Measurements from ENCODE around the gene BHLHE23. TPM values are rescaled to one million over a fixed set of nuclear protein-coding genes. Genes with fewer than 3 reads are reported as not detected.

Gene BHLHE23
- total RNA-seq, 1 experiment from 2014 or later: not detected

DNA sequence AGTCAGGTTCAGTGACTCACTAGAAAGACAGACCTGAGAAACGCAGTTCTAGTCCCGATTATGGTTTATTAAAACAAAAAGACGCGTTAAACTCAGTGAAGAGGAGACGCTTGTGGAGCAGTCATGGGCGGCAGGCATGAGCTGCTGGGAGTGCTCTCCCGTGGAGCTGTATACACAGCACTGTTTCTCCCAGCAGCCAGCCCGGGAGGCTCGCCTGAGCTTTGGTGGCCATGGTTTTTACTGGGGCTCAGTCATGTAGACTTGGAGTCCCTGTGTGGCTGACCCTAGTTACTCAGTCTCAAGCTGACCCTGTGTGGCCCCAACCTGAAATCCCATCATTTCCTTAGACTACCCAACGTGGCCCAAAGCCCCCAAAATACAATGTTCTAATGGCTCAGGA, 41.2 kb upstream of the BHLHE23 start:
- no peak for DNase-seq
- H3K4me1 Mint-ChIP-seq (ENCODE audit: low read depth, unreplicated experiment): no peaks in the 10 kb centered on the region
- H3K27me3 Mint-ChIP-seq (ENCODE audit: unreplicated experiment): peaks cover 92% of the 10 kb centered on the region
- H3K9me3 Mint-ChIP-seq (ENCODE audit: low read depth, unreplicated experiment): no peaks in the 10 kb centered on the region
- H3K27ac Mint-ChIP-seq (ENCODE audit: unreplicated experiment): no peak overlapping the region
- intact Hi-C loops (cut with micrococcal nuclease; ENCODE audit: unreplicated experiment): no loop called here
- CTCF ChIA-PET: interaction anchor here (1.1 kb wide), 2 partner anchors 24 to 39 kb away, joined by 3 to 4 read pairs; no protein-coding TSS in a partner anchor
- H3K36me3 Mint-ChIP-seq (ENCODE audit: insufficient read depth, unreplicated experiment): no peaks in the 10 kb centered on the region
- H3K4me3 Mint-ChIP-seq (ENCODE audit: low read depth, unreplicated experiment): no peak overlapping the region
- TF ChIP-seq, protein P1, sequence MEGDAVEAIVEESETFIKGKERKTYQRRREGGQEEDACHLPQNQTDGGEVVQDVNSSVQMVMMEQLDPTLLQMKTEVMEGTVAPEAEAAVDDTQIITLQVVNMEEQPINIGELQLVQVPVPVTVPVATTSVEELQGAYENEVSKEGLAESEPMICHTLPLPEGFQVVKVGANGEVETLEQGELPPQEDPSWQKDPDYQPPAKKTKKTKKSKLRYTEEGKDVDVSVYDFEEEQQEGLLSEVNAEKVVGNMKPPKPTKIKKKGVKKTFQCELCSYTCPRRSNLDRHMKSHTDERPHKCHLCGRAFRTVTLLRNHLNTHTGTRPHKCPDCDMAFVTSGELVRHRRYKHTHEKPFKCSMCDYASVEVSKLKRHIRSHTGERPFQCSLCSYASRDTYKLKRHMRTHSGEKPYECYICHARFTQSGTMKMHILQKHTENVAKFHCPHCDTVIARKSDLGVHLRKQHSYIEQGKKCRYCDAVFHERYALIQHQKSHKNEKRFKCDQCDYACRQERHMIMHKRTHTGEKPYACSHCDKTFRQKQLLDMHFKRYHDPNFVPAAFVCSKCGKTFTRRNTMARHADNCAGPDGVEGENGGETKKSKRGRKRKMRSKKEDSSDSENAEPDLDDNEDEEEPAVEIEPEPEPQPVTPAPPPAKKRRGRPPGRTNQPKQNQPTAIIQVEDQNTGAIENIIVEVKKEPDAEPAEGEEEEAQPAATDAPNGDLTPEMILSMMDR (IDR thresholded peaks at IDR 0.05; ENCODE audit: unreplicated experiment): no peak
- no TSS peak for BruUV-seq (replicated peaks)

DNA sequence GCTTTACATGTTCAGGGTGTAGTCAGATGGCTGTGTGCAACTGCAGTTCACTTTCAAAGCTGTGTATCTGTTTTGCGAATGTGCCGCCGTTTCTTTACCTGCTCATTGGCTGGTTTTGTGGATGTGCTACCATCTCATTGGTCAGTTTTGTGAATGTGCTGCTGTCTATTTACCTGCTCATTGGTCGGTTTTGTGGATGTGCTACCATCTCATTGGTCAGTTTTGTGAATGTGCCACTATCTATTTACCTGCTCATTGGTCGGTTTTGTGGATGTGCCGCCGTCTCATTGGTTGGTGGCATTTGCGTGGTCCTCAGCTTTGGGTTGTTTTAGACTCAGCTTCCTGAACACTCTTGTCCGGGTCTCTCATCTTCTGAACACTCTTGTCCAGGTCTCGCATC, 40.5 kb upstream of the BHLHE23 start:
- intact Hi-C loops (cut with micrococcal nuclease; ENCODE audit: unreplicated experiment): no loop called here
- H3K36me3 Mint-ChIP-seq (ENCODE audit: insufficient read depth, unreplicated experiment): no peaks in the 10 kb centered on the region
- no peaks in the 10 kb centered on the region for H3K9me3 Mint-ChIP-seq (ENCODE audit: low read depth, unreplicated experiment)
- CTCF ChIA-PET: interaction anchor here (1.1 kb wide), 2 partner anchors 23 to 38 kb away, joined by 3 to 4 read pairs; no protein-coding TSS in a partner anchor
- H3K4me1 Mint-ChIP-seq (ENCODE audit: low read depth, unreplicated experiment): peaks cover 6% of the 10 kb centered on the region
- H3K27ac Mint-ChIP-seq (ENCODE audit: unreplicated experiment): no peak overlapping the region
- BruUV-seq (replicated peaks): no TSS peak
- H3K27me3 Mint-ChIP-seq (ENCODE audit: unreplicated experiment): peaks cover 92% of the 10 kb centered on the region
- no peak for DNase-seq
- TF ChIP-seq, protein P1 (IDR thresholded peaks at IDR 0.05; ENCODE audit: unreplicated experiment): no peak
- H3K4me3 Mint-ChIP-seq (ENCODE audit: low read depth, unreplicated experiment): no peak overlapping the region

DNA sequence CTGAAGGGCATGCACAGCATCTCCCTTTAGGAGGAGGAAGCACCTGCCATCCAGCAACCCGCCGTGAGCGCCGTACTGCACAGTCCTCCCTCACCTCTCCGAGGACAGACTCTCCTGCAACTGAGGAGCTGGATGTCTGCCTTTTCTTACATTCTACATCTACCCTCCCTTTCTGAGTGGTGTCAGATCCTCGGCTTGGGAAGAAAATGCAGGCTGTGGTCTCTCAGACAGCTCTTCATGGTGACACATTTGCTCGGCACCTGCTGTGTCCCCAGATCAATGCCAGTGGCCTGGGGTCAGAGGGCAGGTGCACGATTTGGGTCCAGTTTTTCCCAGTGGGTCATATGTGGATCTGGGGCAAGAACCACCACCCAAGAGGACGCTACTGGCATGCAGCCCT, 40.1 kb upstream of the BHLHE23 start:
- H3K4me3 Mint-ChIP-seq (ENCODE audit: low read depth, unreplicated experiment): no peak overlapping the region
- peaks cover 10% of the 10 kb centered on the region for H3K4me1 Mint-ChIP-seq (ENCODE audit: low read depth, unreplicated experiment)
- TF ChIP-seq, protein P1 (IDR thresholded peaks at IDR 0.05; ENCODE audit: unreplicated experiment): no peak
- CTCF ChIA-PET: no interaction called here
- no peak overlapping the region for H3K27ac Mint-ChIP-seq (ENCODE audit: unreplicated experiment)
- no peak for DNase-seq
- intact Hi-C loops (cut with micrococcal nuclease; ENCODE audit: unreplicated experiment): no loop called here
- no TSS peak for BruUV-seq (replicated peaks)
- H3K27me3 Mint-ChIP-seq (ENCODE audit: unreplicated experiment): peaks cover 92% of the 10 kb centered on the region
- H3K9me3 Mint-ChIP-seq (ENCODE audit: low read depth, unreplicated experiment): no peaks in the 10 kb centered on the region
- no peaks in the 10 kb centered on the region for H3K36me3 Mint-ChIP-seq (ENCODE audit: insufficient read depth, unreplicated experiment)

DNA sequence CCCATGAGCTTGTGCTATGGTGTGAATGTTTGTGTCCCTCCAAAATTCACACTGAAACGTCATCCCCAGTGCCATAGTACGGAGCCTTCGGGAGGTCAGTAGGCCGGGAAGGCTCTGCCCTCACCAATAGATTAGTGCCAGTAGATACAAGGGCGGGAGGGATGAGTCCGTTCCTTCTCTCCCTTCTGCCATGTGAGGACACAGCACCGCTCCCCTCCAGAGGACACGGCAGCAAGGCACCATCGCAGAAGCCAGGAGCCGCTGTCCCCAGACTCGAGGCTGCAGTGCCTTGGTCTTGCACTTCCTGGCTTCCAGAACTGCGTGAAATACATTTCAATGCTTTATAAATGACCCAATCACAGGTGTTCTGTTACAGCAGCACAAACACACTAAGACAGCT, 39.2 kb upstream of the BHLHE23 start:
- H3K4me1 Mint-ChIP-seq (ENCODE audit: low read depth, unreplicated experiment): peaks cover 11% of the 10 kb centered on the region
- no peaks in the 10 kb centered on the region for H3K9me3 Mint-ChIP-seq (ENCODE audit: low read depth, unreplicated experiment)
- intact Hi-C loops (cut with micrococcal nuclease; ENCODE audit: unreplicated experiment): no loop called here
- H3K4me3 Mint-ChIP-seq (ENCODE audit: low read depth, unreplicated experiment): no peak overlapping the region
- no peak for DNase-seq
- H3K27me3 Mint-ChIP-seq (ENCODE audit: unreplicated experiment): peaks cover 92% of the 10 kb centered on the region
- CTCF ChIA-PET: no interaction called here
- no peaks in the 10 kb centered on the region for H3K36me3 Mint-ChIP-seq (ENCODE audit: insufficient read depth, unreplicated experiment)
- H3K27ac Mint-ChIP-seq (ENCODE audit: unreplicated experiment): no peak overlapping the region
- BruUV-seq (replicated peaks): no TSS peak
- TF ChIP-seq, protein P1 (IDR thresholded peaks at IDR 0.05; ENCODE audit: unreplicated experiment): no peak
